RWPE1 (cell line): ENCODE data around the gene TTBK2.

Source experiments
- CTCF ChIA-PET: fragments of 350-600 bp; sonication (Branson Sonifier 250); formaldehyde crosslinking; extraction: SDS; loops from one replicate; lab custom pipeline; 2021; lab: Yijun Ruan, JAX
- POLR2A ChIA-PET: fragments of 400-600 bp; formaldehyde crosslinking; extraction: SDS; loops from one replicate; lab custom pipeline; 2020; ENCODE audit warnings: antibody characterized with exemption; ENCODE audit not compliant: low non-redundant PET; lab: Yijun Ruan, JAX
- DNase-seq: peaks from one replicate; pipeline ENCODE4 v3.0.0; 2012; ENCODE audit warnings: low spot score
- H3K27ac ChIP-seq: fragments of 450-650 bp; 2 replicates; pipeline ENCODE4 v1.5.1; 2017
- TF ChIP-seq, protein P1 (sequence below): fragments of 450-650 bp; conservative IDR thresholded peaks from 2 replicates; pipeline ENCODE4 v1.5.1; 2017; ENCODE audit warnings: low read depth, mild to moderate bottlenecking

The TTBK2 gene

DNA sequence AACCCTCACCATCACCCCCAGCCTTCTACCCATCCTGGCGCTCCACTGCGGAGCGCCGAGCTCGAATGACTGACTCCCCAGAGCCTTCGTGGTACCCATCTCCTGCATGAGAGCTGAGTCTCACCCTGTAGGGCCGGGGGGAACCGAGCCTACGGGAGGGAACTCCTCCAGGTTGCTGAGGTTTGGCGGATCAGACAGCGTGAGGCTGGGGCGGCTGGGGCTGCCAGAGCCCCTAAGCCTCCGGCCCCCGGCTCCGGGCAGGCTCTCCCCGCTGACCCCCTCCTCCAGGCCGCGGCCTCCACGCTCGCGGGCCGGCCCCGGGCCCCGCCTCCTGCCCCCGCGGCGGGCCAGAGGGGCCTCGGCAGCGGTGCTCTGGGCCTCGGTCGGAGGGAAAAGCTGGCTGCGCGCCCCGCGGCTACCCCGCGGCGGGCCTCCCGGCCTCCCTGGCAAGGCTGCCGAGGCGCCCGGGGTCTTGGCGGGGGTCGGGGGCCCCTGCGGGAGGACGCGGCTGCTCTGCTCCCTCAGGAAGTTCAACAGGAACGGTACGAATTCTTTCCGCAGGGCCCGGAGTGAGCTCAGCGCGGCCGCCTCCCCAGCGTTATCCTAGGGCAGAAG lies 184.3 kb downstream of the TTBK2 start:
- peak overlapping the region; percentile 81 for H3K27ac ChIP-seq
- DNase-seq = peak; percentile 42
- CTCF ChIA-PET = interaction anchor here (0.6 to 1.6 kb wide), 4 partner anchors 13 to 190 kb away, joined by 3 to 6 read pairs (median 4); no protein-coding TSS in a partner anchor
- TF ChIP-seq, protein P1, sequence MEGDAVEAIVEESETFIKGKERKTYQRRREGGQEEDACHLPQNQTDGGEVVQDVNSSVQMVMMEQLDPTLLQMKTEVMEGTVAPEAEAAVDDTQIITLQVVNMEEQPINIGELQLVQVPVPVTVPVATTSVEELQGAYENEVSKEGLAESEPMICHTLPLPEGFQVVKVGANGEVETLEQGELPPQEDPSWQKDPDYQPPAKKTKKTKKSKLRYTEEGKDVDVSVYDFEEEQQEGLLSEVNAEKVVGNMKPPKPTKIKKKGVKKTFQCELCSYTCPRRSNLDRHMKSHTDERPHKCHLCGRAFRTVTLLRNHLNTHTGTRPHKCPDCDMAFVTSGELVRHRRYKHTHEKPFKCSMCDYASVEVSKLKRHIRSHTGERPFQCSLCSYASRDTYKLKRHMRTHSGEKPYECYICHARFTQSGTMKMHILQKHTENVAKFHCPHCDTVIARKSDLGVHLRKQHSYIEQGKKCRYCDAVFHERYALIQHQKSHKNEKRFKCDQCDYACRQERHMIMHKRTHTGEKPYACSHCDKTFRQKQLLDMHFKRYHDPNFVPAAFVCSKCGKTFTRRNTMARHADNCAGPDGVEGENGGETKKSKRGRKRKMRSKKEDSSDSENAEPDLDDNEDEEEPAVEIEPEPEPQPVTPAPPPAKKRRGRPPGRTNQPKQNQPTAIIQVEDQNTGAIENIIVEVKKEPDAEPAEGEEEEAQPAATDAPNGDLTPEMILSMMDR = no peak
- POLR2A ChIA-PET = no interaction called here

GRCh38 chr15:42735382-42736165 lies 185.0 kb downstream of the TTBK2 start:
- H3K27ac ChIP-seq = peak overlapping the region; percentile 81
- POLR2A ChIA-PET = no interaction called here
- CTCF ChIA-PET = interaction anchor here (0.6 to 1.6 kb wide), 4 partner anchors 15 to 519 kb away, joined by 3 to 6 read pairs (median 3); no protein-coding TSS in a partner anchor
- no peak for DNase-seq
- TF ChIP-seq, protein P1 = no peak

- ChIA-PET CTCF (interaction anchor here (1.2 kb wide), 1 partner anchor 192 kb away, joined by 8 read pairs; no protein-coding TSS in a partner anchor), POLR2A (no interaction called here)
- H3K27ac ChIP-seq = no peak overlapping the region
- TF ChIP-seq, protein P1 = no peak
- no peak for DNase-seq
These were observed 186.4 kb downstream of the TTBK2 start for GRCh38 chr15:42734076-42734672.

DNA sequence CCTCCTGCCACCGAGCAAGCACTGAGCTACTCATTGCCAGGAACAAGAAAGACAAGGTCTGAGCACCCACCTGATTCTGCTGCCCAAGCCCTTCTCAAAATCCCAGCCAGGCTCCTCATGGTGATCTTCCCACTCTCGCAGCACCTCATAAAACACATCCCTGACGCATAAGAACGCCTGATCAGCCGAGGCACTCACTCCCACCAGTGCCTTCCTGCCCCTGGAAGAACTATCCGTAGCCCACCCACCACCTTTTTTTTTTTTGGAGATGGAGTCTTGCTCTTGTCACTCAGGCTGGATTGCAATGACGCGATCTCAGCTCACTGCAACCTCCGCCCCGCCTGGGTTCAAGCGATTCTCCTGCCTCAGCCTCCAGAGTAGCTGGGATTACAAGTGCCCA lies 187.6 kb downstream of the TTBK2 start:
- DNase-seq = no peak
- CTCF ChIA-PET = interaction anchor here (0.7 kb wide), 1 partner anchor 9 kb away, joined by 3 read pairs; no protein-coding TSS in a partner anchor
- POLR2A ChIA-PET = no interaction called here
- TF ChIP-seq, protein P1 = no peak
- 0 out of 2 replicates have a peak overlapping the region, but pooled peaks have one; percentile 5 for H3K27ac ChIP-seq

DNA sequence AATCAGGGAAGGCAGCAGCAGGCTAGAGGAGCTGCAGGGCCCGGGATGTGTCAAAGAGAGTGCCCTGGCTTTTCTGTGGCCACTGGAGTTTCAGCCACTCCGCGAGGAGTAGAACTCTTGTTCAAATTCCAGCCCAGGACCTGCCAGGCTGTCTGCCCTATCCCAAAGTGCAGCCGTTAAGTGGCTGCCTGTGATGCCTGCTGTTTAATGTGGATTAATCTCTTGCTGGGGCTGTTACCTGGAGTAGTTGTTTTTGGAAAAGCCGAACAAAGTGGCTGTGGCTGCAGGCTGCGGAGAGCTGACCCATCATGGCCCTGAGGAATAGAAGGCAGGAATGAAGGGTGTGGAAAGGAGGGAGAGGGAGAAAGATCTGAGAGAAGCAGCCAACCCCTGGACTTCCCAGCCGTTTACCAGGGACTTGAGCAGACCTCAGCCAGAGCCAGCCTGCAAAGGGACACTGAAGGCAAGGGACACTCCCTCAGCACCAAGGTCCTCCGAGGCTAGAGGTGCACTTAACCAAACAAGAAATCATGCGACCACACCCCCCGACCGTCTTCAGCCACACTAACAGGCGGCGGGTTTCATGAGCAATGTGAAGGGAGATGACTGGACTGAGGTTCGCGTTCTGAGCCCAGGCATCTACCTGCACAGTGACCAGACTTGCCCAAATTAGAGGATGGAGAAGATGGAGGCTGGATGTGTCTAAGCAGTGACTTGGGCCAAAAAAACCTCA lies 188.3 kb downstream of the TTBK2 start:
- TF ChIP-seq, protein P1 = no peak

DNA sequence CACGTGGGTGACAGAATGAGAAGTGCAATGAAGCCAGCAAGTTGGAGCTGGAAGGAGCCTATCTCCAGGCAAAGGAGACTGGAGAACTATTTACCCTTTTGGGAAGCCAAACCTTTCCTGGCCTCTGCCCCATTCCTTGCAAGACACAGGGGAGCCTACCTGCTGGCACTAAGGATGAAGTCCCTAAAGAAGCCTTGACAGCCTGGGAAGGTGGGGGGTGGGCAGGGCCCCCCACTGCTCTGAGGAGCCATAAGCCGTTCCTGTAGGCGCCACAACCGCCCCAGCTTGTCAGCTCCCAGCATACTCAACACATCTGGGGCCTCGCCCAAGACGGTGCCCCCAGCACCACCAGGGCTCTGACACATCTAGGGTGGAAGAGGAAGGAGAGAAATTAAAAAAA lies 189.1 kb downstream of the TTBK2 start:
- no peak for DNase-seq
- CTCF ChIA-PET = interaction anchor here (0.8 kb wide), 1 partner anchor 190 kb away, joined by 3 read pairs; no protein-coding TSS in a partner anchor
- POLR2A ChIA-PET = no interaction called here
- H3K27ac ChIP-seq = peak overlapping the region; percentile 19
- TF ChIP-seq, protein P1 = no peak

More for the DNA sequence above, 188.3 kb downstream of the TTBK2 start:
- ChIA-PET POLR2A (no interaction called here), CTCF (interaction anchor here (0.7 kb wide), 1 partner anchor 8 kb away, joined by 3 read pairs; no protein-coding TSS in a partner anchor)
- peak overlapping the region; percentile 19 for H3K27ac ChIP-seq
- DNase-seq = no peak
